Prostate gland (tissue), 2 donors: Measurements from ENCODE around the gene PABPC1L.

Source experiments
- POLR2A ChIP-seq: fragments of 450-650 bp; IDR thresholded peaks from one replicate; pipeline ENCODE4 v1.6.1; 2016; ENCODE audit warnings: antibody characterized with exemption, mild to moderate bottlenecking
- TF ChIP-seq, protein P1 (sequence below), 4 experiments: fragments of 200-600 bp in 2 of 4; fragments of 450-650 bp in 2 of 4; sonication (generic) in 2 of 4; IDR thresholded peaks; 1 replicate in 3 of 4; 2 replicates in 1 of 4; pipeline ENCODE4 v1.5.1; 2016 to 2019; ENCODE audit warnings: antibody characterized with exemption in 4 of 4, mild to moderate bottlenecking in 2 of 4, moderate library complexity in 2 of 4

DNA sequence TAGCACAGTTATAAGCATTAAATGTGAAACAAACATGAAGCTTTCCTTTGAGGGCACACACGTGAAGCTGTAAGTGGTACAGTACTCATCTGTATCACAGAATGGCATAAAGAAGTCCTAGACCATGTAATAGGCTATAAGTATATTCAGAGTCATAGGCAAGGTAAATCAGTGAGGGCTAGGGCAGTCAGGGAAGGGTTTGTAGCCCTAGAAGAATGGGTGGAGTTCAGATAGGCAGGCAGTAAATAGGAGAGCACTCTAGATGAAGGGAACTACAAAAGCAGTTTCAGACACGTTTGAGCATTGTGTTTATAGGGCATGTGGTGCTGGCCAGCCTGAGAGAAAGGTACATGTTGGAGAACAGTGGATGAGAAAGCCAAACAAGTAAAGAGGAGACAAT lies 14.9 kb upstream of the PABPC1L start:
- TF ChIP-seq, protein P1, sequence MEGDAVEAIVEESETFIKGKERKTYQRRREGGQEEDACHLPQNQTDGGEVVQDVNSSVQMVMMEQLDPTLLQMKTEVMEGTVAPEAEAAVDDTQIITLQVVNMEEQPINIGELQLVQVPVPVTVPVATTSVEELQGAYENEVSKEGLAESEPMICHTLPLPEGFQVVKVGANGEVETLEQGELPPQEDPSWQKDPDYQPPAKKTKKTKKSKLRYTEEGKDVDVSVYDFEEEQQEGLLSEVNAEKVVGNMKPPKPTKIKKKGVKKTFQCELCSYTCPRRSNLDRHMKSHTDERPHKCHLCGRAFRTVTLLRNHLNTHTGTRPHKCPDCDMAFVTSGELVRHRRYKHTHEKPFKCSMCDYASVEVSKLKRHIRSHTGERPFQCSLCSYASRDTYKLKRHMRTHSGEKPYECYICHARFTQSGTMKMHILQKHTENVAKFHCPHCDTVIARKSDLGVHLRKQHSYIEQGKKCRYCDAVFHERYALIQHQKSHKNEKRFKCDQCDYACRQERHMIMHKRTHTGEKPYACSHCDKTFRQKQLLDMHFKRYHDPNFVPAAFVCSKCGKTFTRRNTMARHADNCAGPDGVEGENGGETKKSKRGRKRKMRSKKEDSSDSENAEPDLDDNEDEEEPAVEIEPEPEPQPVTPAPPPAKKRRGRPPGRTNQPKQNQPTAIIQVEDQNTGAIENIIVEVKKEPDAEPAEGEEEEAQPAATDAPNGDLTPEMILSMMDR (IDR thresholded peaks at IDR 0.05) = no peak
- no peak for TF ChIP-seq POLR2A
